Left lobe of liver (tissue), 2 donors: Measurements from ENCODE around the gene NYAP2. TPM values are rescaled to one million over a fixed set of nuclear protein-coding genes. Genes with fewer than 3 reads are reported as not detected.

Experiments used
- ATAC-seq: fragments of 200-7000 bp; cut with Tn5 transposase; one replicate; pipeline ENCODE4 v1.9.1; 2020; ENCODE audit warnings: mild to moderate bottlenecking, moderate library complexity
- DNase-seq: peaks from one replicate; pipeline ENCODE4 v3.0.0-alpha.2; 2020; ENCODE audit warnings: low spot score
- total RNA-seq: library from RNA; stranded (reverse); gene quantifications from one replicate; pipeline ENCODE4 v1.2.1, GENCODE V29; 2021
- donor health status: DM: no; HTN: no; CAD: no; lungs with moderate emphysema.
- donor health status: DM: no; HTN: yes; CAD: no.

NYAP2 gene
- not detected for total RNA-seq

DNA sequence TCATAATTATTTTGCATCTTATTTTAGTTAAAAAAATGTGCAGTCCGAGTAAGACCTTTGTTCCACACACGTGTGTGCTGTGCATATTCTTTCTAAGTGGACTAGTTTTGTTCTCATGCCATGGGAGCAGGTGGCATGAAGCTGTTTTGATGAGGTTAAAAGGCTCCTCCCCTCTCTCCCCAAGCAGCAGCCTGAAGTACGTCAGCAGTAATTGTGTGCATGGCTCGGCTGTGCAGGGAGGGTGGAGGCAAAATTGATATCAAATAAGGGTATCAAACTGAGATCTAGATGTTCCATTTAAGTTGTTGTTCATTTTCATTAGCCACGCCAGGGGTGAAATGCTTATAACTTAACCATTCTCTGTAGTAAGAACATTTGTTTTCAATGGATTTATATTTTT, at the start of gene NYAP2:
TSS of gene NYAP2 (plus strand) at position 207 of the 400 bp plus-strand sequence. CDS start 9,171 bp downstream, outside the sequence.
- DNase-seq: no peak
- no peak for ATAC-seq

DNA sequence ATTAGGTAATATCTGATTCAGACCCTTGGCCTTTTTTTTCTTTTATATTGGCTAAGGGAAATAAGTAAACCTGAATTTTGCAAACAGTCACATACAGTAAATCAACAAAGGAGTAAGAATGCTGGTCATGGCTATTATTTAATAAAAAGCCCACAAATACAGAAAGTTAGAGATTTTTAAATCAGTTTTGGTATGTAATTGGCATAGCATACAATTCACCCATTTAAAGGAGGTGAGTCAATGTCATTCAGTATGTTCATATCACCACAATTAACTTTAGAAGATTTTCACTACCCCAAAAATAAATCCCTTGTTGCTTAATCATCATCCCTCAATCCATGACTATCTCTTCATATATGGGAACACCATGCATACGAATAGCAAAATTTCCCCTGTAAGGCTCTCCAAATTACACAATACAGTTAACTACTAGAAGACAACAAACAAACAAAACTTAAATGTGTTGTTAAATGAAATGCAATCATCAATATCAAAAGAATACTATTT, 45.9 kb upstream of the NYAP2 start:
- ATAC-seq: no peak
- DNase-seq: no peak

DNA sequence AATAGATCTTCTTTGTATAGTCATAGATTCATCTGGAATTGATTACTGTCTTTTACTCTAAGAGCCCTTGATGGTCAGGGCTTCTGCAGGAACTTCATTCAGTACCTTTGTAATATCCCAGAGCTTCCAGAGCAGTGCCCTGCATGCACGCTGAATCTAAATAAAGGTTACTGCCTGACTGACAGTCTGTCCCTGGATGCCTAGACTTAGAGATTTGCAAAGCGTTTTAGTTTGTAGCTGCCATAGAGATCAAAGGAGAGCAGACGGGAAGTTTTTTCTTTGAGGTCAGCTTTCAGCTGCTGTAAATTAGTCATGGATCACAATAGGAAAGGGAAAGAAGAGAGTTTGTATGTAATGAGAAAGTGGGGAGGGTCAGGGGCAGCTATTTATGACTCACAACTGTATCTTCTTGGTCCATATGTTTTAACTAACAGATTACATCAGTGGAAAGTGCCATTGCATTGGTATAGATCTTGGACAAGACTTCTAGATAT, 45.2 kb upstream of the NYAP2 start:
- ATAC-seq: no peak
- no peak for DNase-seq

DNA sequence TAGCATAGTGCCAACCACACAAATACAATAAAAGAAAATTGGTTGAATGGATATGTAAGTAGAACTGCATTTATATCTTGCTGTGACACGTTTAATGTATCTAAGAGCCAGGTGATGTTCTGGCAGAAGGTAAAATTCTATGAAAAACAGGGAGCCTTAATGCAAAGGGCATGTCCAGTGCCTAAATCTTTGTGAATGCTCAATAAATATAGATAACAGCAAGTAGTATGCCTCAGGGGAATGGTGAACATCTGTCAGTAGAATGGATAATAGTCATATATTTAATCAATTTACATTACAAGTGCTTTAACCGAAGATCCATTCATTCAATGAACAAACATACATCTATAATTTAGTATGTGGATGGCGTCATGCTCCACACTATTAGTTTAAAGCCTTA, 43.7 kb upstream of the NYAP2 start:
- DNase-seq: no peak
- no peak for ATAC-seq

DNA sequence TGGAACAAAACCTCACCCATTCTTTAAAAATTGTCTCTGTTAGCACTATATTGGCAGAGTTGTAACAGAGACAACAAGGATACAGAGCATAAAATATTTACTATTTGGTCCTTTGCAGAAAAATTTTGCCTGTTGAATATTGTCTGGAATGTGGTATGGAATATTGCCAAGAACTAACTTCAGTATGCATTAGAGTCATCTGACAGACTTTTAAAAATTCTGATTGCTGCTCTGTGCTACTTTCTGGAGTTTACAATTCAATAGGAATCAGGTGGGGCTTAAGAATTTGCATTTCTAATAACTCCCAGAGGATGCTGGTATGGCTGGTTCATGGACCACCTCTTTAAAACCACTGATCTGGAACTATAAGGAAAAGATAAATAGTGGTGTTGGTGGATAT, 32.8 kb upstream of the NYAP2 start:
- DNase-seq (no peak), ATAC-seq (no peak)

DNA sequence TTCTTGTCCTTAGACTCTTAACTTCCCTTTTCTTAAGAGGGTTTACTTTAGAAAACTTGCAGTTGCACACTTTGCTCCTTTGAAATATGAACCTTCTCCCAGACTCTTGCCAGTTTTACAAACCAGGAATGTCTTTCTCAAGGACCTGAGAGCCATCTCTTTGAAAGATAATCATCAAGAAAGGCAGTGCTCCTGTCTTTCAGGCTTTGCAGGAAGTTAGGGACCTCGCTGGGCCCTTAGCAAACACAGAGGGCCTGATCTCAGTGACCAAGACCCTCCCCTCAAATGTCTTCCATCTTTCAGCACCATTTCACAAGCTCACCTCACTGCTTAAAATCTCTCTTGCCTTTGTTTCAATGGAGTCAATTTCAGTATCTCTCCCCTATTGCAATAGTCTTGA, 32.0 kb upstream of the NYAP2 start:
- ATAC-seq: no peak
- DNase-seq: no peak

DNA sequence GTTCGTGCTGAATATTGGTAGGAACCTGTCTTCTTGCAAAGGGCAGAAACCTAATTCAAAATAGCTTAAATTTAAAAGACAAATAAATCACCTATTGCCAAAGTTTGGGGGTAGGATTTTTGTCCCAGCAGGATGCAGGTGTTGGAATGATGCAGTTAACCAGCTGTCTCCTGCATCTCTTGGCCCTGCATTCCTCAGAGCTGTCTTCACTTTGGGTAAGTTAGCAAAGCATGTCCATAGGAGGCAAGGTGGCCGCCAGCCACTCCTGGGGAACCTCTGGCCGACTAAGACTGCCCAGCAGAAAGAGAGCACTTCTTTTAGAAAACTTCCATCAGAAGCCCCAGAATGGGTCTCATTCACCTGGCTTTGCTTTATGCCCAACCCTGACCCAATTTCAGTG, 20.5 kb upstream of the NYAP2 start:
- DNase-seq (no peak), ATAC-seq (no peak)

DNA sequence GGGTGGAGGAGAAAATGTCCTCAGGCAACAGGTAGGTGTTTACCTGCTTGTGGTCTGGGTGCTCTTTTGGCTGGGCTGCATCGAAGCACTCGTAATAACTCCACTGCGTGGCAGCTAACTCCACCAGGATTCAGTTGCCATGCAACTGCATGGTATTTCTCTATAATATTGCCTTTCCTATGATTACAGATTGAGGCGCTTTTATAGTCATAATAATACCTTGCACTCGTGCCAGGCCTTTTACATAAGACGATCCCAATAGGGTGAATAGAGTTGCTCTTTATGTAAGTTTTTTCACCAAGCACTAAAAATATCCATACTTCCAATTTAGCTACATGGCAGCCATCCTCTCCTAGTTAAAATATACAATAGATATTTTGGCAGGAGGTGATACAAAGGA, 19.7 kb upstream of the NYAP2 start:
- ATAC-seq: no peak

DNA sequence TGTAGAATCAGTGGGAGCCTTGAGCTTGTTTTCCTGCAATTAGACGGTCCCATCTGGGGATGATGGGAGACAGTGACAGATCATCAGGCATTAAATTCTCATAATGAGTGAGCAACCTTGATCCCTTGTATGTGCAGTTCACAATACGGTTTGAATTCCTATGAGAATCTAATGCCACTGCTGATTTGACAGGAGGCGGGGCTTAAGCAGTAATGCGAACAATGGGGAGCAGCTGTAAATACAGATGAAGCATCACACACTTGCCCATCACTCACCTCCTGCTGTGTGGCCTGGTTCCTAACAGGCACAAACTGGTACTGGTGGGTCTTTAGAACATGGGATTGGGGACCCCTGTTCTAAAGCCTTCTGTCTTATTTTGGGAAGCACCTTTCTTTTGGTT, 17.9 kb upstream of the NYAP2 start:
- no peak for ATAC-seq

More for the DNA sequence above, 19.7 kb upstream of the NYAP2 start:
- DNase-seq: no peak

DNA sequence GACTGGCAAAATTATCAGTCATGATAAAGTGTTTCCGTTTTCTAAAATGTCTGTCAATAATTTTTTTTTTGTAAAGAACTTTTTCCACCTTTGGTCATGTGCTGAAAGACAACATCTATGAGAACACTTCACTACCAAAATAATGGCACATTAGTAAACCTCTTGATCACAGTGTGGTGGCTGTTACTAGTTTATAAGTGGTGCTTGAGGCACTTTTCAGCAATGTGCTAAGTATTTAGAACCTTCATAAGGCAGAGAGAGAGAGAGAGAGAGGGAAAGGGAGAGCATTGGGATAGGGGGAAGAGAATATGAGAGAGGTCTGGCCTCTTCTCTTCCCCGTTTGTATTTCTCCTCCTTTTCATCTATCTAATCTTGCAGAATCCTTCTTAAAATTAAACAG, 1.1 kb upstream of the NYAP2 start:
- ATAC-seq (no peak), DNase-seq (no peak)

More for the DNA sequence above, 17.9 kb upstream of the NYAP2 start:
- no peak for DNase-seq

DNA sequence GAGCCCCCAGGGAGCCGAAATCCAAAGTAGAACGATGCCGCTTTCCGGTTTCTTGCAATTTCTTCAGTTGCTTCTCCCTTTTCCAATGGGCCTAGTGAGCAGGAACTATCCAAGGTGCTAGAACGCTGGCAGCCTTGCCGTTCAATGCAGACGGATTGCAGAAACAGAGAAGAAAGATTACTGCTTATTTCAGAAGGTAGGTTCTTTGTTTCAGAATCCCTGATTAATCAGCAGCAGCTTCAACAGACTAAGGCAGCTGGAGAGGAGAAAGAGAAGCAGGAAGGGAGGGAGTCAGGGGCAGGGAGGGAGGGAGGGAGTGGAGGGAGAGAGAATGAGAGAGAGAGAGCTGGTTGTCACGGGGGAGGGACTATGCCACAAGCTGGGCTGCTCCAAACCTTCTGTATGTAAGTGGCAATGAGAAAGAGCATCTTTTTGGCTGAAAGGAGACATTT, 576 bp downstream of the NYAP2 start:
- no peak for ATAC-seq
- DNase-seq: no peak

DNA sequence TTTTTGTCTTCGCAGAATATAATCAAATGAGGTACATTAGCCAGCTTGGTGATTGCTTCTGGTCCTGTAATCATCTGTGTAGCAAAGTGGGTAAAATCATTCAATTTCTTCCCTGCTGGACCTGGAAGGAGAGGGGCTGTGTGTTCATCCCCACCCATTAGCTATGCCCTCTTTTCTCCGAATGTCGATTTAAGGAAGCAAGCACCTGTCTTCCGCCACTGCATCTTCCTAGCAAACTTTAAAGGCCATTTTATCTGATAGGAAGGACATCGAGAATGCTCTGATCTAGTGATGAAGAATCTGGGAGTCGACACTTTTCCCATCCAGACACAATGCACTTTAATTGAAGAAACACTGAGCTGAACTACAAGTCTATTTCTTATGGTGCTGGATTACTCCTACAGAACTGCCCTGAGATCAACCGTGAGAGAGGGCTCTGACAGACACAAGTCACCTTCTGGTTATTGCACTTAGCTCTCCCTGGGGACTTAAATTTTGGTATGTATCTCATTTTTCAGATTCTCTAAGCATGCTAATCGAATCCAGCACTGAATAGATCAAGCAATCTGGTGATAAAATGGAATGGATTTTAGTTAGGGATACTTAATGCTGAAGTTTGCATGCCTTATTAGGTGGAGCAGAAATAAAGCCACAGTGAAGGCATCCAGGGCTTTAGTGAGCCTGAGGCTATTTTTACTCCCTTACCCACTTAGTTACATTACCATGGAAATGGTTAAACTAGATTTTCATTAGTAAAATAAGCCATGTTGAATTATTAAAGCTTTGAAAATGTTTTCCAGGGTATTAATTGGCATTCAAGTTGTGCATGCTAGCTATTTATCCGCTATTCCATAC, 1.3 kb downstream of the NYAP2 start:
- DNase-seq (no peak), ATAC-seq (no peak)

DNA sequence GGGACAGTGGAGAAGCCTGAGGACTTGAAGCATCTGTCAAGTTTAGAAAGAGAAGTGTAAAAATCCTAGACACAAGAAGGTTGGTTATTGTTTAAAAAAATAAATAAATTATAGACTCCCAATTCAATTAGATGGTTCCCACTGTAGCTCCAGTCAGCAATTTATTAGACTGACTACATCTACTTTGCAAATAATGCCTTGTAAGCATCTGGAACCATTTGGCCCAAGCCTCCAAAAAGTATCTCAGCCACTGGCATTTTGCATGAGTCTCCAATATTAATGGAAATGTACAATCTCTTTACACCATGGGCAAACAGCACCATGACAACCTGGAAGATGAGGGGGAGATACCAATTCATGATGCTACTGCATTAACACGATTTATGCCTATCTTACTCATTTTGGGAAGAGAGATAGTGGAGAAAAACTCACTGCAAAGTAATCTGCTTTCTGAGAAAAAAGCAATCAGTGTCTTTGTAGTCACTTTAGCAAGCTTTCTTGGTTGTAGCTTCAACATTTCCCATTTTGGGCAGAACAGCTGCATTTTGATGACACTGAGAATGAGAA, 2.8 kb downstream of the NYAP2 start:
- ATAC-seq (no peak), DNase-seq (no peak)

DNA sequence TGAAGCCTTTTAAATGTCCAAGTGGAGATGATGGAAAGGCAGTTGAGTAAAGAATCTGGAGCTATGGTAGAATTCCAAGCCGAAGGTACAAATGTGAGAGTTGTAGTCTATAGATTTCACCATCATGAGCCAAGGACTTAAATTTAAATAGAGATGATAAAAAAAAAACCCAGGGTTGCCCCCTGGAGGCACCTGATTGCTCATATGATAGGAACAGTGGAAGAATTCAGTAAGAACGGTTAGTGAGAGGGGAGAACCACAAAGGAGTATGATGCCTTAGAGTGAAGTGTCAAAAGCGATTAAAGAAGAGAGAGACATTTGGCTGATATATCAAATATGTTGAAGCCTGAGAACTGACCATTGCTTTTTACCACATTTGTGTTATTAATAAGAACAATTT, 11.9 kb downstream of the NYAP2 start:
- ATAC-seq: no peak
- no peak for DNase-seq

DNA sequence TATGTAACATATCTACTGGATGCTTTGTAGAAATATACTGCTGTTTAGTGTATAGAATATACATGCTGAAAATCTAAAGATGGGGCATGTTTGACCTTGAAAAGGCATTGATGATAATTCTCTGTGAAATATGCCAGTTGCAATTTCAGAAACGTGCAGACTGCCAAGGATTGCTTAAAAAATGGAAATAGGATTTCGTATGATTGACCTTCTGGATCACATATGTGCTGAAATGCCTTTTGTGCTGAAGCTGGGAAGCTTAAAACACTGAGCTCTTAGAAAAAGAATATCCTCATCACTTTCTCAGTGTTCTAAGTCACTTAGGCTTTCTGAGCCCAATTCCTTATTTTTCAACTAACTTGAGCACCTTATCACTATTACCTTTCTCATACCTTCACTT, 14.3 kb downstream of the NYAP2 start:
- no peak for DNase-seq
- ATAC-seq: no peak

DNA sequence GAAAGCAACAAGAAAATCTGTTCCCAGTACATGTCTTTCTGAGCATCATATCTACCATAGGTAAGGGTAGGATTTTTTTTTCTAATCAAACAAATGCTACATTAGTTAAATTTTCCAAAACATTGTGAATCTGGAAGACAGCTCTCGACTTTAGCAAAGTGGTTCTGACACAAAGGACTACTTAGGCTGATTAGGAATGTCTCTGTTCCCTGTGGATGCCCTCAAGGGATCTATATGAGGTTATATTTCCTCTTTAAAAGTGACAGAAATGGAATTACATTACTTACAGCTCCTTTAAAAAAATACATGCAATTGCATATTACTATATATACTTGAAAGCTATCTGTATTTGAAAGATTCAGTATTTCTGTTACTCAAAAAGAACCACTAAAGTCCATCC, 15.4 kb downstream of the NYAP2 start:
- ATAC-seq: no peak
- no peak for DNase-seq

DNA sequence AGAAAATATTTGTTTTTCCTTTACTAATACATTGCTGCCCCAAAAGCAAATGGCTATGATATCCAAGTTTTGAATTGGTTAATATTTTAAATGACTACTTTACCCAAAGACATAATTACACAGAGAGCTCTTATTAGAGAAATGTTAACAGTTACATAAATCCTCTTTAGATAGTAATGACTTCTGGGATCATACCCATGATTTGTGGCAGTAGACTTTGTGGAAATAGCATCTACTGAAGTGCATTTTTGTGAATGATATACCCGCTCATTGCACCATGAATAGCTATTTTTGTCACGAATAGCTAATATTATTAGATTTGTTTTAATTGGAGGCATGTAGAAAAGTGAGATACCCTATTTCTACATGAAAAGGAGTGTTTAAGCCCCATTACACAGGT, 15.8 kb downstream of the NYAP2 start:
- ATAC-seq (no peak), DNase-seq (no peak)

DNA sequence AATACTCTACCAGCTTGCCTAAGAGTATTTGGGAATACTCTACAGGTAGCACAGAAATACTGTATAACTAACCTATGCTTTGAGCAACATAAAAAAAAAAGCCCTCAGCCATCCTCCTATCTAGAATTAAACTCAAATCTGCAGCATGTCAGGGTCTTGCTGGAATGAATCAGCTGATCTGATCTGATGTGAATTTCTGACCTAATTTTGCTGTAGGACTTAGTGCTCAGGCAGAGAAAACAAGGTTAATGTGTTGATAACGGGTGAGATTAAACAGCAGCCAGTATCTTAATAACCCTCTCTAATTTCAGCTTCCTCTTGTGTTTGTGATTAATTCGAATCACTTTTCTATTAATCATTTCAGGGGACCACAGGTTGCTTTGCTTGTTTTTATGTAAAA, 16.3 kb downstream of the NYAP2 start:
- ATAC-seq: no peak
- no peak for DNase-seq

DNA sequence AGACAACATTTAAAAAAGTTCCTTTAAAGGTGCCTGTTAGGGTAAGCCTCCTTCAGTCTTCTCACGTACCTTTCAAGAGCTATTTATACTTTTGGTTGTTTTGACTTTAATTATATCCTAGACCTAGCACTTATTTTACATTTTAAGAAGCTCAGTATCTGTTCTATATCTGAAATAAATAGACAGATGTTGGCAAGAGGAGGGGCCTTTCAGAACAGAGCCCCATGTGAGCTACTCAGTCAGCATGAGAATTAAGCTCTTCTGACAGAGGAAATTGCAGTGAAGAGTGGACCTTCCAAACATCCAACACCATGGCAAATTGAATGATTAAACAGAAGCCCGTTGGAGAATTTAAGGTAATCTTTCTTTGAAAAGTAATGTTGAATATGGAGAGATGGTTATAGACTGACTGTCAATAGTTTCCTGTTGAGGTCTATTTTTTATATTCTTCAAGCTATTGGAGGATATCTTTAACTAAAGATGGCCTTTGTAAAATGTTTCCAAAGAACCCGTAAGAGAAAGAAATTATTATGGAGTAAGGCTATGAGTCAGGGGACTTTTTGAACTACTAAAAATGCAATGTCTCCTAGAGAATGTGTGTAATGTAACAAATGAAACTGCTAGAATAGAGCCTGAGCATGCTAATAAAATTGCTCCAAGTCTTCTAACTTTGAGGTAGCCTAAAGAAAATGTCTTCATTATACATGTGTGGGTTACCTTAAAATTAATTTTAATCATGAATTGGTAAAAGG, 17.3 kb downstream of the NYAP2 start:
- ATAC-seq: no peak
- no peak for DNase-seq

DNA sequence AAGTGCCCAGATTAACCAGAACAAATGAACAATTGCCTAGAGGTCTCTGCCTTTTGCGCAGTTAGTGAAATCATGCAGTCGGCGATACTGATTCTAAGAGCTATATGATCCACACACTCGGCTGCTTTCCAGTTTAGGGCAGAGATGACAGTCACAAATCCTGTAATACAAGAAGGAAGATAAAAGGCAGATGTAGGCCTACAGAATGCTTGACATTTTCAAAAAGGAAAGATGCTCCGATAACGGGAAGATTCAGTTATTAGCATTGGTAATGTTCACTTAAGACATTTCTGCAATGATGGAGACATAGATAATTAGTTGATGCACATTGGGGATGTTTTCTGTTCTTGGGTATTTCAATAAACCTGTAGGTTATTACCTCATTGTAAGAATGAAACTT, 19.5 kb downstream of the NYAP2 start:
- no peak for ATAC-seq
- no peak for DNase-seq

DNA sequence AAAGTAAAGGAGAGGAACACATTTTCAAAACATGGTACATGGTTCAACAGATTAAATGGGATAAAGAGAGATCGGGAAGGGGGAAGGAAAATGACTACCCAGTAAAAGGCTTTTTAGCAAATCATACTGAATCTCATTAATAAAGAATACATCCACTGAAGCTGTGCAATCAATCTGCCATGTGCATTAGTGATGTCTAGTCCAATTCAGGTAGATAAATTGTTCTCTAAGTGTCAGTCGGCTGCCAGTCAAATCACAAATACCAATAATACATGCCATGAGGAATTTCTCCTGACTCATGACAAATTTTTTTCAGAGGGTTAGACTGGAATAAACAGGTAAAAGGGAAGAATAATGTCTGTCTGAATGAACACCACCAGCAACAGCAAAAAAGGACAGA, 22.6 kb downstream of the NYAP2 start:
- DNase-seq (no peak), ATAC-seq (no peak)

DNA sequence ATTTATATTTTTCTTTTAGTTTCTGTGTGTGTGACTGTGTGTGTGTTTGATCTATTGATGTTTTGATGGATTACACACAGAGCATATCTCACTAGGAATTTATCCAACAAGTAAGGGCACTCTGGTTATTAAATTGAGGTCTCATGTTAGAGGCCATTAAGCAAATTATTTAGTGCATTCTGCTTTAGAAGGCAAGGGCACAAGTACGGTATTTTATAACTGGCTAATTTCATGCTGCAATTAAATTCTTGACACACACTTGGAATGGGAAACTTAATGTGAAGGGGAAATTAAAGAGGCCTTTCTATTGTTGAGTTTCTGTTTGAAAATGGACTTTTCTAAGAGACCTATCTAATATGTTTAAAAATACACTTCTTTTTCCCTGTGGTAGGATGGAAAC, 25.8 kb downstream of the NYAP2 start:
- DNase-seq (no peak), ATAC-seq (no peak)
